CD4-positive, alpha-beta T cell (primary cell): Measurements from ENCODE around the gene DTD1. TPM values are rescaled to one million over a fixed set of nuclear protein-coding genes. Genes with fewer than 3 reads are reported as not detected.

Experiments used
- ATAC-seq: fragments of 200-7000 bp; cut with Tn5 transposase; one replicate; pipeline ENCODE4 v1.10.0; 2022; ENCODE audit warnings: mild to moderate bottlenecking; ENCODE audit not compliant: poor library complexity
- CTCF ChIA-PET: fragments of 350-600 bp; sonication (Branson Sonifier 250); formaldehyde crosslinking; loops from one replicate; lab custom pipeline; 2021; ENCODE audit warnings: antibody characterized with exemption, inconsistent platforms; lab: Charles Lee
- POLR2A ChIA-PET: fragments of 350-600 bp; sonication (Branson Sonifier 250); formaldehyde crosslinking; loops from one replicate; lab custom pipeline; 2021; ENCODE audit warnings: antibody characterized with exemption, inconsistent platforms; lab: Charles Lee
- DNase-seq, 14 experiments: peaks; one replicate each; pipeline ENCODE4 v3.0.0-alpha.2; 2013 to 2020; ENCODE audit warnings: mixed read lengths in 2 of 14
- H3K27ac ChIP-seq, 2 donors: one replicate each; pipeline versions ENCODE4 v1.5.1 to v1.7.0; 2013; ENCODE audit warnings: low read length in 2 of 2, low read depth in 1 of 2, mild to moderate bottlenecking in 1 of 2
- H3K27me3 ChIP-seq, 2 experiments: 1 replicate in 1 of 2; 2 replicates in 1 of 2; pipeline versions ENCODE4 v1.6.1 to v1.7.0; 2013; ENCODE audit warnings: low read length in 2 of 2, control low read depth in 1 of 2, mild to moderate bottlenecking in 1 of 2, moderate library complexity in 1 of 2; ENCODE audit not compliant: insufficient read depth in 2 of 2, control insufficient read depth in 1 of 2
- H3K36me3 ChIP-seq: one replicate; pipeline ENCODE4 v1.6.1; 2013; ENCODE audit warnings: low read length, control low read depth; ENCODE audit not compliant: insufficient read depth
- H3K4me1 ChIP-seq: one replicate; pipeline ENCODE4 v1.6.1; 2013; ENCODE audit warnings: low read length, control low read depth; ENCODE audit not compliant: insufficient read depth
- H3K4me3 ChIP-seq: one replicate; pipeline ENCODE4 v1.5.1; 2013; ENCODE audit warnings: mild to moderate bottlenecking, low read length, moderate library complexity
- H3K9me3 ChIP-seq, 2 experiments: 1 replicate in 1 of 2; 2 replicates in 1 of 2; pipeline versions ENCODE4 v1.6.1 to v1.7.0; 2013; ENCODE audit warnings: low read length in 2 of 2, mild to moderate bottlenecking in 2 of 2, control low read depth in 1 of 2, moderate library complexity in 1 of 2; ENCODE audit not compliant: control insufficient read depth in 1 of 2, insufficient read depth in 1 of 2
- H3K27ac Mint-ChIP-seq: one replicate; pipeline ENCODE4 v1.8.0; 2020; ENCODE audit warnings: mixed read lengths
- H3K27me3 Mint-ChIP-seq: one replicate; pipeline ENCODE4 v1.8.0; 2021; ENCODE audit warnings: mixed read lengths
- H3K36me3 Mint-ChIP-seq: one replicate; pipeline ENCODE4 v1.8.0; 2021; ENCODE audit warnings: low read depth, mixed read lengths
- H3K4me1 Mint-ChIP-seq: one replicate; pipeline ENCODE4 v1.8.0; 2021; ENCODE audit warnings: low read depth, mixed read lengths
- H3K4me3 Mint-ChIP-seq: one replicate; pipeline ENCODE4 v1.8.0; 2020; ENCODE audit warnings: mild to moderate bottlenecking, mixed read lengths
- H3K9me3 Mint-ChIP-seq: one replicate; pipeline ENCODE4 v1.8.0; 2020; ENCODE audit warnings: mixed read lengths
- intact Hi-C, 2 experiments: fragments of 100-400 bp; cut with DNase I in 1 of 2; cut with micrococcal nuclease in 1 of 2; formaldehyde crosslinking; loops; one replicate each; pipeline versions ENCODE4 v1.15.1 to v1.9.0; 2023 to 2025; cut with DNase I, micrococcal nuclease
- total RNA-seq, 174 experiments: library from RNA in 2 of 174; stranded (reverse) in 2 of 174; gene quantifications; one replicate each; pipeline ENCODE4 v1.2.3 and lab custom pipeline; 2021 to 2026
- TF ChIP-seq, protein P1 (sequence below): fragments of 200-600 bp; IDR thresholded peaks from one replicate; pipeline ENCODE4 v1.8.0; 2022; ENCODE audit warnings: antibody characterized with exemption, mild to moderate bottlenecking

Gene DTD1
- total RNA-seq, 2 experiments from 2014 or later: 15.4 to 16.1 TPM

DNA sequence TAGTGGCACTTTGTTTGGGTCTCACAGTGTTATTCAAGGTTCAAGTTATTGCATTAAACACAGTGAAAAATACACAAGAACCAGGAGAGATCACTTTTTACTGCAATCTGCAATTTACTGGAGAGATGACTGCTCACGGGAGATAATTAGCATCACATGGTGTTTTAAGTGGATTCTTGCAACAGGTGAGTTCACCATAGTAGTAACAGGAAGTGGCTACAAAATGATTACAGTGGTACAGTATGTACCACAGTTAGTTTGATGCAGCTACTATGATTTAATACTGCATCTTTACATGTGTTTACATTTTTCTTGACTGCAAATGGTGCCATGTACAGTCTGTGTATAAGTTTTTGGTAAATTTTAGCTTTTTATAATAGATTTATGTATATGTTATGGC is 129.2 kb downstream of the DTD1 start:
- H3K4me3 Mint-ChIP-seq: no peak overlapping the region
- H3K27me3 Mint-ChIP-seq: no peaks in the 10 kb centered on the region
- TF ChIP-seq, protein P1, sequence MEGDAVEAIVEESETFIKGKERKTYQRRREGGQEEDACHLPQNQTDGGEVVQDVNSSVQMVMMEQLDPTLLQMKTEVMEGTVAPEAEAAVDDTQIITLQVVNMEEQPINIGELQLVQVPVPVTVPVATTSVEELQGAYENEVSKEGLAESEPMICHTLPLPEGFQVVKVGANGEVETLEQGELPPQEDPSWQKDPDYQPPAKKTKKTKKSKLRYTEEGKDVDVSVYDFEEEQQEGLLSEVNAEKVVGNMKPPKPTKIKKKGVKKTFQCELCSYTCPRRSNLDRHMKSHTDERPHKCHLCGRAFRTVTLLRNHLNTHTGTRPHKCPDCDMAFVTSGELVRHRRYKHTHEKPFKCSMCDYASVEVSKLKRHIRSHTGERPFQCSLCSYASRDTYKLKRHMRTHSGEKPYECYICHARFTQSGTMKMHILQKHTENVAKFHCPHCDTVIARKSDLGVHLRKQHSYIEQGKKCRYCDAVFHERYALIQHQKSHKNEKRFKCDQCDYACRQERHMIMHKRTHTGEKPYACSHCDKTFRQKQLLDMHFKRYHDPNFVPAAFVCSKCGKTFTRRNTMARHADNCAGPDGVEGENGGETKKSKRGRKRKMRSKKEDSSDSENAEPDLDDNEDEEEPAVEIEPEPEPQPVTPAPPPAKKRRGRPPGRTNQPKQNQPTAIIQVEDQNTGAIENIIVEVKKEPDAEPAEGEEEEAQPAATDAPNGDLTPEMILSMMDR: no peak
- Histone ChIP-seq H3K36me3 (peaks cover 3% of the 10 kb centered on the region), H3K4me3 (no peak overlapping the region), H3K27ac (no peak overlapping the region), H3K4me1 (no peaks in the 10 kb centered on the region), H3K27me3 (no peaks in the 10 kb centered on the region), H3K9me3 (peaks cover 0 to 4% of the 10 kb centered on the region in 2 experiments)
- H3K4me1 Mint-ChIP-seq: peaks cover 19% of the 10 kb centered on the region
- no peak for ATAC-seq
- ChIA-PET CTCF (no interaction called here), POLR2A (no interaction called here)
- peak in 1 of 14 experiments; percentile 10 for DNase-seq
- H3K36me3 Mint-ChIP-seq: peaks cover 53% of the 10 kb centered on the region
- H3K9me3 Mint-ChIP-seq: no peaks in the 10 kb centered on the region
- intact Hi-C loops: no loop called here
- no peak overlapping the region for H3K27ac Mint-ChIP-seq

DNA sequence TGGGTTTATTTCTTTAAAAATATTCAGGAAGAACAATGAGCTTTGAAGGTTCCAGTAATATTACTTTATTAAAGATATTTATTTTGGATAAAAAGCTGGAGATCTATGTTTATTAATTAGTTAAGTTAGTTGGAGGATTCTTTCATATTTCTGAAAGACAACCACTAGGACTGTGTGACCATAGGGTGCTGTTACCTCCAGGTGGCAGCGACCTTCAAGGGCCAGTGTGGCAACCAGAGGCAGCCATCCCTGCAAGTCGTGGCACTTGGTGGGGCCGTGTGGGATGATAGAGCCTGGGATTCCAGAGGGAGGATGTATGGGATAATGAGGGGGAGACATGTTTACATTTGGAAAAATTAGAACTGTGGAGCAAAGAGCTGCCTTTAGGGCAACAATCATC is 130.3 kb downstream of the DTD1 start:
- H3K27me3 ChIP-seq: no peaks in the 10 kb centered on the region
- H3K36me3 Mint-ChIP-seq: peaks cover 58% of the 10 kb centered on the region

GRCh38 chr20:18719426-18719825 is 131.6 kb downstream of the DTD1 start:
- Histone ChIP-seq H3K27me3 (no peaks in the 10 kb centered on the region), H3K27ac (no peak overlapping the region), H3K4me1 (no peaks in the 10 kb centered on the region), H3K4me3 (no peak overlapping the region), H3K9me3 (peaks cover 0 to 4% of the 10 kb centered on the region in 2 experiments), H3K36me3 (no peaks in the 10 kb centered on the region)
- POLR2A ChIA-PET: no interaction called here
- DNase-seq (no peak), ATAC-seq (no peak)
- CTCF ChIA-PET: no interaction called here
- Mint-ChIP-seq H3K27me3 (no peaks in the 10 kb centered on the region), H3K27ac (no peak overlapping the region), H3K9me3 (no peaks in the 10 kb centered on the region), H3K36me3 (peaks cover 49% of the 10 kb centered on the region), H3K4me1 (peaks cover 19% of the 10 kb centered on the region), H3K4me3 (no peak overlapping the region)
- TF ChIP-seq, protein P1: no peak
- intact Hi-C loops: no loop called here

More for the DNA sequence above, 130.3 kb downstream of the DTD1 start:
- Histone ChIP-seq H3K9me3 (peaks cover 0 to 4% of the 10 kb centered on the region in 2 experiments), H3K36me3 (no peaks in the 10 kb centered on the region), H3K4me1 (no peaks in the 10 kb centered on the region), H3K4me3 (no peak overlapping the region), H3K27ac (no peak overlapping the region)
- H3K4me1 Mint-ChIP-seq: peaks cover 19% of the 10 kb centered on the region
- H3K27ac Mint-ChIP-seq: no peak overlapping the region
- ChIA-PET CTCF (no interaction called here), POLR2A (no interaction called here)
- intact Hi-C loops: no loop called here
- DNase-seq: no peak
- TF ChIP-seq, protein P1: no peak
- H3K27me3 Mint-ChIP-seq: no peaks in the 10 kb centered on the region
- no peaks in the 10 kb centered on the region for H3K9me3 Mint-ChIP-seq
- no peak overlapping the region for H3K4me3 Mint-ChIP-seq
- no peak for ATAC-seq
